Endometrial microvascular endothelial cells (primary cell): ENCODE measurements around the gene PHC3. TPM values are rescaled to one million over a fixed set of nuclear protein-coding genes. Genes with fewer than 3 reads are reported as not detected.
"Not testable (repeated sequence)": the region's sequence is repeated elsewhere in the genome, so short reads cannot be mapped to it uniquely, and the experiment has no call there.

Experiments used
- in situ Hi-C: cut with HindIII; loops from 2 replicates; pipeline ENCODE4 v1.10.0; 2017; ENCODE audit warnings: low sequenced_read_pairs, low pct_unique_long_range_greater_than_20kb; ENCODE audit errors: inconsistent ontology term
- total RNA-seq: library from RNA; depleted of rRNA; stranded (reverse); fragments of >200 nt; gene quantifications from one replicate; pipeline ENCODE4 v1.2.3, GENCODE V29; 2015; ENCODE audit errors: inconsistent ontology term

The PHC3 gene, protein sequence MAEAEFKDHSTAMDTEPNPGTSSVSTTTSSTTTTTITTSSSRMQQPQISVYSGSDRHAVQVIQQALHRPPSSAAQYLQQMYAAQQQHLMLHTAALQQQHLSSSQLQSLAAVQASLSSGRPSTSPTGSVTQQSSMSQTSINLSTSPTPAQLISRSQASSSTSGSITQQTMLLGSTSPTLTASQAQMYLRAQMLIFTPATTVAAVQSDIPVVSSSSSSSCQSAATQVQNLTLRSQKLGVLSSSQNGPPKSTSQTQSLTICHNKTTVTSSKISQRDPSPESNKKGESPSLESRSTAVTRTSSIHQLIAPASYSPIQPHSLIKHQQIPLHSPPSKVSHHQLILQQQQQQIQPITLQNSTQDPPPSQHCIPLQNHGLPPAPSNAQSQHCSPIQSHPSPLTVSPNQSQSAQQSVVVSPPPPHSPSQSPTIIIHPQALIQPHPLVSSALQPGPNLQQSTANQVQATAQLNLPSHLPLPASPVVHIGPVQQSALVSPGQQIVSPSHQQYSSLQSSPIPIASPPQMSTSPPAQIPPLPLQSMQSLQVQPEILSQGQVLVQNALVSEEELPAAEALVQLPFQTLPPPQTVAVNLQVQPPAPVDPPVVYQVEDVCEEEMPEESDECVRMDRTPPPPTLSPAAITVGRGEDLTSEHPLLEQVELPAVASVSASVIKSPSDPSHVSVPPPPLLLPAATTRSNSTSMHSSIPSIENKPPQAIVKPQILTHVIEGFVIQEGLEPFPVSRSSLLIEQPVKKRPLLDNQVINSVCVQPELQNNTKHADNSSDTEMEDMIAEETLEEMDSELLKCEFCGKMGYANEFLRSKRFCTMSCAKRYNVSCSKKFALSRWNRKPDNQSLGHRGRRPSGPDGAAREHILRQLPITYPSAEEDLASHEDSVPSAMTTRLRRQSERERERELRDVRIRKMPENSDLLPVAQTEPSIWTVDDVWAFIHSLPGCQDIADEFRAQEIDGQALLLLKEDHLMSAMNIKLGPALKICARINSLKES
- 18.9 TPM for total RNA-seq

DNA sequence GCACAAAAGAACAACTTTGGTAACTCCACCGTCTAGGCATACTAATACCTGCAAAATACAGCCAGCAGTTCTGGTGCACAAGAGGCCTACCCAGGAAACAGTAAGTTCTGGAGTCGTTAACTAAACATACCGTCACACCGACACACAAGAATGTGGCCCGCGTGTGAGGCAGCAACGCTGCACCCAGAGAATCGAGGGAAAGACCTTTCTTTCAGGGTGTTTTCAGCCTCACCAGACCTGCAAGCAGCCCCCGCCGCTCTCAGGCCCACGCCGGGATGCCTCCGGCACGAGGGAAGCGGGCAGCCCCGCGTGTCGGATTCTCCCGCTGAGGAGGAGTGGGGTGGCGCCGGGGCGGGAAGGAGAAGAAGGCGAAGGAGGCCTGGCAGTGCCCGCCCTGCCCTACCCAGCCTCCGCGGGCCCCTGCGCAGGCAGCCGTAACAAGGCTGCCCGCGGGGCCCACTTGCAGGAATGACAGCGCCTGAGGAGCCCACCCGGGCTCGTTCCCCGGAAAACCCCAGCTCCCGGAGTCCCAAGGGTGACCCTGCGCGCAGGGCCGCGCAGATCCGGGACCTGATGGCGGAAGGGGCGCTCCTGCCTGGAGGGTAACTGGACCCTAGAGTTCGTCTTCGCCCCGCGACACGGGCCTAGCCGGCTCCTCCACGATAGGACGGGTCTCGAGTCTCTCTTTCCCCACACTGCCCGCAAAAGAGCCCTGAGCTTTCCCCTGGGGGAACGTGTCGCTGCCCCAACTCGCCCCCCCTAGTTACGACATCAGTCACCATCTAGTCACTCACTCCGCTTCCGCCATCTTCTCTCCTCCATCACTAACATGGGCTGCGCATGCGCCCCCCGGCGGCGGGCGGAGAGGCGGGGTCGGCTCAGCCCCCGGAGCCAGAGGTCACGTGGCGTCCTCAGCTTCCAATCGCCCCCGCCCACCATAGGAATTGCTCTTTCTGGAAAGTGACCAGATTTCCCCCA is at the start of gene PHC3:
PHC3 (minus strand) TSS at position 826 of the 978 bp plus-strand sequence; CDS start at position 808, 18 bp downstream.
- in situ Hi-C loops = no loop called here

DNA sequence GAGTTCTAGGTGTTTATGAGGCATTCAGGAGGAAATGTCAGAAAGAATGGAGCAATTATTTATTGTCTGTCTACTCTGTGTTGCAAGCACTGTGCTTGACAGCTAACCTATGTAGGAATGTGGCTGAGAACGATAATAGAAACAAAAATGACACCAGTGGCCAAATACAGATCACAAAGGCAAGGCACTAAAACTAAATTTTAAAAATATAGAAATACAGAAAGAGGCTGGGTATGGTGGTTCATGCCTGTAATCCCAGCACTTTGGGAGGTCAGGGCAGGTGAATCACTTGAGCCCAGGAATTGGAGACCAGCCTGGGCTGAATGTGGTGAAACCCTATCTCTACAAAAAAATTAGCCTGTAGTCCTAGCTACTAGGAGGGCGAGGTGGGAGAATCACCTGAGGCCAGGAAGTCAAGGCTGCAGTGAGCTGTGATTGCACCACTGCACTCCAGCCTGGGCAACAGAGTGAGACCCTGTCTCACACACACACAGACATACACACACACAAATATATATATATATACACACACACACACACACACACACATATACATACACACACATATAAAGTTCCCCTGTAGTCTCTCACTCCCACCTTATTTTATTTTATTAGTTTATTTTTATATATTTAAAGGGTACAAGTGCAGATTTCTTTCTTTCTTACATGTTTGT is 46.7 kb upstream of the PHC3 start:
- in situ Hi-C loops = loop anchor here (10.0 kb wide), 1 partner anchor 627 kb away; no protein-coding TSS in a partner anchor

DNA sequence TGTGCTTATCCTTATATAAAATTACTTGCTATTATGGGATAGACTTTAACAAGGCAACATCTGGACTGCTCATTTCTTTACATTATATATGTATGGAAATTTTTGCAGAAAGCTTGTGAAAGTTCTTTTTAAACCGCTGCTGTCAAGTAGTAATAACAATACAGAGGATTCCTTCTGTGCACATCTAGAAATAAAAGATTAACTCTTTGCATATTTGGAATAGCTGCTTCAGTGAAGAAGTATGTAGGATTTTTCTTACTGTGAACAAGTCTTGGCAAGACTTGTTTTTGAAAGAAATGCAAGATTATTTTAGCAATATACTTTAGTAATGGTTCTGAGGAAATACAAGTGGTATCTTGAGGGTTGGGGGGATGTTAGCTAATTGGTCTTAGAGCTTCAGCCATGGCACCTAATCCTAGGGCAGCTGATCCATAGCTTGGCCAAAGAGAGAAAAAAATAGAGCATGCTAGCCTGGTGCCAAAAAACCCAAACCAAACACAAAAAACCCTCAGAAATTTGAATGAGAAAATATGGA is 45.0 kb upstream of the PHC3 start:
- in situ Hi-C loops = loop anchor here (10.0 kb wide), 1 partner anchor 628 kb away; no protein-coding TSS in a partner anchor

DNA sequence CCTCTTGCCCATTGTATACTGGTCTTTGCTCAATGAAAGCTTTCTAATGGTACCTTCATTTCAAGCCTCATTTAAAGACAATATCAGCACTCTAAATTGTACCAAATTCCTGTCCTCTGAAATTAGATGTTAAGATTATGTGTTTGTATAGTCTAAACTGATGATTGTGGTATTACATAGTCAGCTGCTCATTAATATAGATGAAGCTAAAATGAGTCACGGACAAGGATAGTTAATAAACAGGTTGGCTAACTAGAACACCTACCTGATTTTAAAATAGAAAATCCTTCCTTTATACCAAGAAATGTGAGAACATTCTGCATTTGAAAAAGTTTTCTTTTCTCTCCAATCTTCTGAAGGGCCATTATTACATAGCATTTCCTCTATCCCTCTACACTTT is 43.6 kb upstream of the PHC3 start:
- in situ Hi-C loops = loop anchor here (10.0 kb wide), 1 partner anchor 630 kb away; no protein-coding TSS in a partner anchor

DNA sequence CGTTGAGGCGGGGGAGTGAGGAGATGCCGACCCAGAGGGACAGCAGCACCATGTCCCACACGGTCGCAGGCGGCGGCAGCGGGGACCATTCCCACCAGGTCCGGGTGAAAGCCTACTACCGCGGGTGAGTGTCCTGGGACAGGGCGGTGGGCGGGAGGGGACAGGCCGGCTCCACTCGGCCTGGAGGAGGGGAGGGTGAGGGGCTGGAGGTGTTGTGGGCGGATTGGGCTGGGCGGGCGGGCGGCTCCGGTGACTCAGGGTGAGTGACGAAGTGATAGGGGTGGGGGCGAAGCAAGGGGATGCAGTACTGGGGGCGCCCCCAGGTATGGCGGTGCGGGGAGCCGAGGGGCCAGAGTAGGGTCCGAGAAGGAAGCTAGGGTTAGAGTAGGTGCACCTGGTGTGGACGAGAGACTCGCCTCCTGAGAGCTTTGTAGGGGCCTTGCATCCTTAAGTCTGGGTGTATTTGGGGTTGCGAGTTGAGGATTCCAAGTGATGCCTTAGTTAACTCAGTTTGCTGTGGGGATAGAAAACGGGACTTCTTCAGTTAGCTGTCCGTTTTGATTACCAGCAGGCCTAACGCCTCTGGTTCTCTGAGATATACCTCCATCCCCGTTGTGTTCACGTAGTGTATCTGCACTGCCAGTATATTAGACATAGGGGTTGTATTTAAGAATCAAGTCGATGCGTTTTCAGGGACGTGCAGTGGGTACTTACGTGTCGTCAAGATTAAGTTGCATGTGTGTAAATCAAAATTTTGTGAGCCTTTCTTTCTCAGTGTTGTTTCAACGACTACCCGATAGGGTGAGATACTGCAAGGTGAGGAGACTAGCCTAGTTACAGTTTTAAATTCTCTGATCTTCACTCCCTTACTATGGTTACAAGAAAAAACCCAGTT is 41.4 kb upstream of the PHC3 start:
- in situ Hi-C loops = loop anchor here (10.0 kb wide), 1 partner anchor 632 kb away; no protein-coding TSS in a partner anchor

DNA sequence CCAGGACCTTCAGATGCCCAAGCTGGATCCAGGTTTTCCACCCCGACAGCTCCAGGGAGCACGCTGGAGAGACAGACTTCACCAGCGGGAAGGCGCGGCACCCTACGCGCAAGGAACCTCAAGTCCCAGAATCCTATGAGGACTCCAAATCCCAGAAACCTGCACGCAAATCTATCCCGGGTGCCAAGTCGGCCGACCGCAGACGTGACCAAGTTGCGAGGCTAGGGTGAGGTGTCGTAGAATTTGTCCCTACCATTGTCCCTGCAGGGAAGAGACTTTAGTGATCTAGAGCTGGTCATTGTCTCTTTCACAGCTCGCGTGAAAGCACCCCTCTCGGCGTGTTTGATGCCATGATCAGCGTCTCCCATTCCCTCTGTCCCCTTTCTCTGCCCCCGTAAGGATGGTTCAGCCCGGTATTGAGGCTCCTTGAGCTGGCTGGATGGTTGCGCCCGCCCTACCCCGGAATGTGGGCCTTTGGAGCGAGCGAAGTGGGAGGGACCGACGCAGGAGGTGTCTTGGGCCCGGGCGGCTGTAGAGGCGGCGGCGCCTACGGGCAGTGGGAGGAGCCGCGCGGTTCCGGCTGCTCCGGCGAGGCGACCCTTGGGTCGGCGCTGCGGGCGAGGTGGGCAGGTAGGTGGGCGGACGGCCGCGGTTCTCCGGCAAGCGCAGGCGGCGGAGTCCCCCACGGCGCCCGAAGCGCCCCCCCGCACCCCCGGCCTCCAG is 40.6 kb upstream of the PHC3 start, which contains the start of gene PRKCI:
PRKCI (plus strand) TSS at position 501 of the 723 bp plus-strand sequence. CDS start 246 bp downstream, outside the sequence.
- in situ Hi-C loops = loop anchor here (10.0 kb wide), 1 partner anchor 633 kb away; no protein-coding TSS in a partner anchor

DNA sequence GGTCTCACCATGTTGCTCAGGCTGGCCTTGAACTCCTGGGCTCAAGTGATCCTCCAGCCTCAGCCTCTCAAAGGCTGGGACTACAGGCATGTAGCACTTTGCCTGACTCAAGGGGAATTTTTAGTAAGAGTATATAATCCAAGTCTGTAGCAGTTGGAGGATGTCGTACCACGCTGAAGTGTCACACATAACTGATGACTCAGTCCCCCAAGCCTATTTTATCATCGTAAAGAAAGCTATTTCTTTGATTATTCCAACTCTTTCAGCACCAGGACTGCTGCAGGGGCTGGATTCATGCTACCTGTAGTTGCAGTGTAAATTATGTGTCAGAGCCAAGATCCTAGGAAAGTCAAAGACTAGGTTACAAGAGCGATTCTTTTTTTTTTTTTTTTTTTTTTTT is 39.3 kb upstream of the PHC3 start:
- in situ Hi-C loops = loop anchor here (10.0 kb wide), 1 partner anchor 634 kb away; no protein-coding TSS in a partner anchor

DNA sequence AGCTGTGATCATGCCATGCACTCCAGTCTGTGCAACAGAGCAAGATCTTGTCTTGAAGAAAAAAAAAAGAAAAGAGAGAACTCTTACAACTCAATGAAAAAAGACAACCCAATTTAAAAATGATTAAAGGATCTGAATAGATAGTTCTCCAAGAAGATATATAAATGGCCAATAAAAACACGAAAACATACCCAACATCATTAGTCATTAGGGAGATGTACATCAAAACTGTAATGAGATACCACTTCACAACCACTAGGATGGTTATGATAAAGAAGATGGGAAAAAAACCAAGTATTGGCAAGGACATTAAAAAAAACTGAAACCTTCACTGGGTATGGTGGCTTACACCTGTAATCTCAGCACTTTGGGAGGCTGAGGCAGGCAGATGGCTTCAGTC is 38.3 kb upstream of the PHC3 start:
- in situ Hi-C loops = loop anchor here (10.0 kb wide), 1 partner anchor 635 kb away; no protein-coding TSS in a partner anchor

DNA sequence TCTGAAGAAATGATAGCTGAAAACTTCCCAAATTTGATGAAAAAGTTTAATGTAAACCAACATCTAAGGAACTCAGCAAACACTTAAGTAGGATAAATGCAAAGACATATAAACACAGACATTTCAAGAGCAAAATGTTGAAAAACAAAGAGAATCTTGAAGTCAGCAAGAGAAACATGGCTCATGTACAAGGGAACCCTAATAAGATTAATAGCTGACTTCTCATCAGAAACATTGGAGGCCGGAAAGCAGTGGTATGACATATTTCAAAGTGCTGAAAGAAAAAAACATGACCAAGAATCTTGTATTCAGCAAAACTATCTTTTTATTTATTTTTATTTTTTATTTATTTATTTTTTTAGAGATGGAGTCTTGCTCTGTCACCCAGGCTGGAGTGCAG is 30.1 kb upstream of the PHC3 start:
- in situ Hi-C loops = no loop called here

DNA sequence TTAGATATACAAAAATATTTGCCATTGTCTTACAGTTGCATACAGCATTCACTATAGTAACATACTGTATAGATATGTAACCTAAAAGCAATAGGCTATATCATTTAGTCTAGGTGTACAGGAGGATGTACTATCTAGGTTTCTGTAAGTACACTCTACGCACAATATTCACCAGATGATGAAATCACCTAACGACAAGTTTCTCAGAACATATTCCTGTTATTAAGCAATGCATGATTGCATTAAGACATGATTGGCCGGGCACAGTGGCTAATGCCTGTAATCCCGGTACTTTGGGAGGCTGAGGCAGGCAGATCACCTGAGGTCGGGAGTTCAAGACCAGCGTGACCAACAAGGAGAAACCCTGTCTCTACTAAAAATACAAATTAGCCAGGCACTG is 26.2 kb upstream of the PHC3 start:
- in situ Hi-C loops = no loop called here

DNA sequence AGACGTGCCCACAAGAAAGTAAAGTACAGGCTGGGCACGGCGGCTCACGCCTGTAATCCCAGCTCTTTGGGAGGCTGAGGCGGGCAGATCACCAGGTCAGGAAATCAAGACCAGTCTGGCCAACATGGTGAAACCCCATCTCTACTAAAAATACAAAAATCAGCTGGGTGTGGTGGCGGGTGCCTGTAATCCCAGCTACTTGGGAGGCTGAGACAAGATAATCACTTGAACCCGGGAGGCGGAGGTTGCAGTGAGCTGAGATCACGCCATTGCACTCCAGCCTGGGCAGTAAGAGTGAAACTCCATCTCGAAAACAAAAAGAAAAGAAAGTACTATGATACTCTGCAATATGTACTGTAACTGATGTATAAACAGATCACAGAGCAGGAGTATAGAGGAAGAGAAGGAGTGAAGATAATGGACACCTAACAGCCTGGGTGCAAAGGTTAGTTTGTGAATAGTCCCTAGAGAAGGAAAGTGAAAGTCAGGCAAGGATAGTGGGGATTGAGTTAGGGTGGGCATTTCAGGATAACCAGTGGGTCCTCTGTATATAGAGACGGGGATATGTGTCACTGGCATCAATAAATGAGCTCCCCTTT is 24.7 kb upstream of the PHC3 start:
- in situ Hi-C loops = not testable (repeated sequence)

DNA sequence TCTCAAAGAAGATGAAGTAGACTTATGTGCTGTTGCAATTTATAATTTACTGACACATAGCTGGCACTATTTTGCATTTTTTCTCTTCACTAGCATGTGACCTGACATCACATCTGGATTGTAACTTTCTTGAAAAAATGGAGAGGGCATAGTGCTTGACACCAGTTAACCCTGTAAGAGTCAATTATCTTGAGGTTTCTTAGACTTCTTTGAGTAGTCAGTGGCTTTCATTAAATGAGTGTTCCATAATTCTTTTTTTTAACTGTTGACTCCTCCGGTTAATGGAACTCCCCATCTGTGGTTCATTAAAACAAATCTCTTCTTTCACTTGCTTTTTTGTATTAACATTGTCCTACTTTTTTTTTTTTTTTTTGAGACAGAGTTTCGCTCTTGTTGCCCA is 23.8 kb upstream of the PHC3 start:
- in situ Hi-C loops = no loop called here

DNA sequence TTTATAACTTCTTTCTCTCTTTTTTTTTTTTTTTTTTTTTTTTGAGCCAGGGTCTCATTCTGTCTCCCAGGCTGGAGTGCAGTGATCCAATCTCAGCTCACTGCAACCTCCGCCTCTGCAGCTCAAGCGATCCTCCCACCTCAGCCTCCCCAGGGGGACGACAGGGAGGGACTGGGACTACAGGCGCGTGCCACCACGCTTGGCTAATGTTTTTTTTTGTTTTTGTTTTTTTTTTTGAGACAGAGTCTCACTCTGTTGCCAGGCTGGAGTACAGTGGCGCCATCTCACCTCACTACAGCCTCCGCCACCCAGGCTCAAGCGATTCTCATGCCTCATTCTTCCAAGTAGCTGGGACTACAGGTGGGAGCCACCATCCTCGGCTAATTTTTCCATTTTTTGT is 23.0 kb upstream of the PHC3 start:
- in situ Hi-C loops = no loop called here

DNA sequence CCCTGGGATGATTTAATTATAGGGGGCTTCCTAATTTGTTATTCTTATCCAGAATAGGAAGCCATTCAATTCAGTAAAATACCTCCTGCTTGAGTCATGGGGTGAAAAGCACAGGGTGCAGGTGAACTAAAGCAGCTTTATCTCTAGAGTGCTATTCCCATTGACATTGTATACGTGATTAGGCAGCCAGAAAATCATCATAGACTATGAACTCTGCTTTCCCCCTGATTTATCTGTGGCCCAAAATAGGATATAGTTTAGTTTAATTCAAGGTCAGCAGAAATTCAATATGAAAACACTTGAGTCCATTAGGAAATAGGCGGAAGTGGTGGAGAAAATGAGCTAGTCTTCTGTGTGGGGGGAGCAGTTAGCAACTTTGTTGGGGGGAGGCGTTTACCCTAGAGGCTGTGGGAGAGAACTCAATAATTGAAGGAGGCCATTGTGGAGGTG is 22.5 kb upstream of the PHC3 start:
- in situ Hi-C loops = no loop called here

DNA sequence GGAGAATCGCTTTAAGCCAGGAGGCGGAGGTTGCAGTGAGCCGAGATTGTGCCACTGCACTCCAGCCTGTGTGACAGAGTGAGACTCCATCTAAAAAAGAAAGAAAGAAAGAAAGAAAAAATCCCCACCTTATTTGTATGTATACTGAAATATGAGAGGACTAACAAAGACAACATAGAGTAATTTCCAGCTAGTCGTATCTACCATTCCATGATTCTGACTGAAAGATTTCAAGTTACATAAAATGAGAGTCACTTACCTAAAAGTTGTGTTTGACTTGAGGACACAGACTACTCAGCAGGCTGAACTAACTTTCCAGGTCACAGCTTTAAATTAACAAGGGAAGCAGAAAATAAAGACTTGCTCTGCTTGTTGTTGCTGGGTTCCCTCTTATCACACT is 21.9 kb upstream of the PHC3 start:
- in situ Hi-C loops = no loop called here
